ENCODE results near the gene BHMT2.
A peak's percentile ranks its signal among the peaks of the same experiment; 100 is the strongest.

Gene BHMT2

GRCh38 chr5:79124607-79125006 is 55.0 kb downstream of the BHMT2 start:
- no peak for DNase-seq

- no peak for DNase-seq
These were observed 61.2 kb downstream of the BHMT2 start for GRCh38 chr5:79130781-79131180.

- no peak for DNase-seq
These were observed 63.6 kb downstream of the BHMT2 start for GRCh38 chr5:79133121-79133656.

- peak; percentile 35 for DNase-seq
These were observed 64.3 kb downstream of the BHMT2 start for GRCh38 chr5:79133657-79134451.

GRCh38 chr5:79135790-79136553 is 66.4 kb downstream of the BHMT2 start:
- DNase-seq = no peak

- no peak for DNase-seq
These were observed 67.1 kb downstream of the BHMT2 start for GRCh38 chr5:79136618-79137017.

Measured in NCI-H1417 treated with DMSO at 0.1 percent for 48 hours (cell line).